Measurements from ENCODE around the gene MLXIP.
"Not testable (repeated sequence)": the region's sequence is repeated elsewhere in the genome, so short reads cannot be mapped to it uniquely, and the experiment has no call there.

Gene MLXIP

DNA sequence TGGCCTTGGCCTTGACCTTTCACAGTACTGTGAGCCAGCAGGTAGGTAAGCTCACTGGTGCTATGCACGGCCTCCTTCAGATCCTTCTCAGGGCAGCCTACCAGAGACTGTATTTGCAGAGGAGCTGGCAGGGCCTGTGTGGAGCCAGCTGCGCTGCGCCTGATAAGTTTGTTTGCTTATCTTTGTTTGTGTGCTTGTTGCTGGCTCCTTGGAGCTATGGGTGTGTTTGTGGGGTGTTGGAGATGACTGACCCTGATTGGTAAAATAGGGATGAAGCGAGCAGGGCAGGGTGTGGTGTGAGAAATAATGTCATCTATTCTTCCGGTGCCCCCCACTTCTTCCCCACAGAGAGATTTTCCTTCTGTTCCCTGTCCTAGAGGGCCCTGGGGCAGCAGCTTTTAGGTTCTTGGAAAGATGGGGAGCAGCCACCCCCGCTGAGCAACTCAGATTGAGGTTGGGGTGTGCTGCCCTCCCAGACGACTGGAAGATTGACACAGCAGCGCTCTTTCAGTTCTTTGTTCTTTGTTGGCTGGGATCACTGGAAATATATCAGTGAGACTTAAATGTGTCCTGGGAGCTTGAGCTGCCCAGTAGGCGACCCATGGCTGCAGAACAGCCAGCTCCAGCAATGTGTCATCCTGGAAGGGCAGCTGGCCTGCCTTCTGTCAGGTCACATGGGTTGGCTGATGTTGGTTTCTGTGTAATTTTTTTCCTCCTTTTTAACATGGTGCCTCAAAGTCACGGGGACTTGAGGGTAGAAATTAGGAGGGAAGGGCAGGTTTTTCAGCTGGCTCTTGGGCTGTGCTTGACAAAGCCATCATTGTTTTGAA lies 19.6 kb downstream of the MLXIP start:
- no peak for DNase-seq

DNA sequence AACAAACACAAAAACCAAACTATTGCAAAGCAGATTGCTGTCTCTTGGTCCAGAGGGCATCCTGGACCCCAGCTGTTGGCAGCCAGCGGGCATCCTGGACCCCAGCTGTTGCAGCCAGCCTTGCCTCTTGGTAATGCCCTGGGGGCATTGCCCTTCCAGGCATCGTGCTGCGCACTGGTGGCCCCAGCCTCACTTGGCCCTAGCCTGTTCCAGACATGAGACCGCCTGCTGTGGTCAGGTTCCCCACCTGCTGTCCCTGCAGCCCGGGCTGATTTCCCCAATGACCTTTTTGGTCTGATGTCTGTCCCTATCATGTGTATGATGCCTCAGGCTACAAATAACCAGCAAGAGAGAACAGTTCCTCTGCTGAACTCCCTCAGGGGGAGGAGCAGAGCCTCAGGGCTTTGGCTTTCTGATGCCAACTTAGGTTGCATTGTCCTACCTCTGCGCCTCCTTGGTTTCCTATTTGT lies 20.8 kb downstream of the MLXIP start:
- no peak for DNase-seq

DNA sequence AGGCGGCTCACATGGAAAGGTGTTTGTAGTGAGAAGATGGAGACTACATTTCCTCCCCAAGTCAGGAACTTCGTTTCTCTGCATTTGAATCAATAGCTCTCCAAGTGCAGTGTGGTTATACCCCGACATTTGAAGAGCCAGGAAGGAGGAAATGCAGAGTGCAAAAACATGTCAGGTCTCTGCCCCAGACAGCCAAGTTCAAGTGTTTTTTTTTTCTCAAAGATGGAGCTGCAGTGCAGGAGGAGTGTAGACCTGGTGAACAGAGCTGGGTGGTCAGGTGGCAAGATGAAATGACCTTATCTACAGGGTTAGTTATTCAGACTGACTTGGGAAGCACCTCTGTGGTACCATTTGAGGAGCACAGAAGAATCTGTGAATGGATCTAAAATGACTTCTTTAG lies 21.3 kb downstream of the MLXIP start:
- no peak for DNase-seq

DNA sequence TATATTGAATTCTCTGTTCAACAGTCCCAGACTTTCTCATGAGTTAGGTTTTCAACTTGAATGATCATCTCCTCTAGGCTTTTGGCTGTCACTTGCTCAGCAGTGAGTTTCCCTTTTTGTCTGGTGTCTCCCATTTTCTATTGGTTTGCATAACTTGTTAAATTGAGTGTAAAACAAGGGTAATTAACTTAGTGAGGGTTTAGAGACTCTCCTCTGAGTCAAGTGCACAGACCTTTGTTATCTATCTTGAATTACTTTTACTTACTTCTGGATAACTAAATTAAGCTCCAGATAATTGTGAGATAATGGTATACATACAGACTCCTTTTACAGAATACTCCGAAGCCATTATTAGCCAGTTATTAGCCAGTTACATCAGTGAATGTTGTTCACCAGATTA lies 22.0 kb downstream of the MLXIP start:
- no peak for DNase-seq

DNA sequence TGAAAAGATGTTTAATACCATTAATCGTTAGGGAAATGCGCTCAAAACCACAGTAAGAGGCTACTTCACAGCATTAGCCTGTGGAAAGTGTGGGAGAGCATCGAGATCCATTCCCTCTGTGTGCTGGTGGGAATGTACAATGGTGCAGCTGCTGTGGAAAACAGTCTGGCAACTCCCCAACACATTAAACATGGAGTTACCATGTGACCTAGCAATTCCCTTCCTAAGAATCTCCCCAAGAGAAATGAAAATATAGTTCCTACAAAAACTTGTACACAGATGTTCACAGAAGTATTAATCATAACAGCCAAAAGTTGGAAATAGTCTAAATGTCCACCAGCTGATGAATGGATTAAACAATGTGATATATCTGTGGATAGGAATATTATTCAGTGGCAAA lies 23.8 kb downstream of the MLXIP start:
- DNase-seq, result no peak

DNA sequence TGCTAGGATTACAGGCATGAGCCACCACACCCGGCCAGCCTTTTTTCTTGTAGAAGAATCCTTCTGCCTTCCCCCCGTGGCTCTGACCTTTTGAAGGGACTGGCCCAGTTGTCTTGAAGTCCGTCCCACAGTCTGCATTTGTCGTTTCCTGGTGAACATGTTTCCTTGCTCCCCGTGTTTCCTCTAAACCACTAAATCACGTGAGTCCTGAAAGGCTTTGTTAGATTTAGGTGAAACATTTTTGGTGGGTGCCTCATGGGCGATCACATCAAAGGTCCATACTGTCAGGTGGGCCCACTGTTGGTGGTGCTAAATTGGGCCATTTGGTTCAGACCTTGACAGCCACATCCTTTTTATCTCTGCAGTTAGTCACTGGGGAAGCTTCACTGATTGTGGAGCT lies 26.3 kb downstream of the MLXIP start:
- DNase-seq, result no peak

DNA sequence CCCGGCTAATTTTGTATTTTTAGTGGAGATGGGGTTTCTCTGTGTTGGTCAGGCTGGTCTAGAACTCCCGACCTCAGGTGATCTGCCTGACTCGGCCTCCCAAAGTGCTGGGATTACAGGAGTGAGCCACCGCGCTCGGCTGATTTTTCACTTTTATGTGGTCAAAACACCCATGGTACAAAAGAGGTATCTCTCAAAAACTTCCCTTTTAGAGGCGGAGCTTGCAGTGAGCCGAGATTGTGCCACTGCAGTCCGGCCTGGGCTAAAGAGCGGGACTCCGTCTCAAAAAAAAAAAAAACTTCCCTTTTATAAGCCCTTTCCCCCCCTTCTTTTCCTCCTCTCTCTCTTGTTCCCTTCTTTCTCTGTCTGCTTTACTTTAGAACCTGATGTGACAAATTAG lies 26.9 kb downstream of the MLXIP start:
- DNase-seq, result not testable (repeated sequence)

DNA sequence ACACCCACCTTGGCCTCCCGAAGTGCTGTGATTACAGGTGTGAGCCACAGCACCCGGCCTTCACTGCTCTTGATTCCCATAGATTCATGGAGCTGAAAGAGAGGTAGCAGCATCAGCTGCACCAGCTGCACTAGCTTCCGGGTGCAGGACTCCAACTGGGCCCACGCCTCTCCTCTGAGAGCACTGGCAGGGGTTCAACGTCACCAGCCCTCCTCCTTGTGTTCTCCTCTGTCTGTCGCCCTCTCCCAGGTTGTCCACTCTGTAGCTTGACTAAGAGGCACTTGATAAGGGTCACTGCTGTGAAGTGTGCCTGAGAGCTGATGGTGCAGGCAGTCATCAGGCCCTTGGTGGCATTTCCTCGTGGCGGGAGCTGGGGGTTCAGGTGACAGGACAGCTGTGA lies 28.3 kb downstream of the MLXIP start:
- no peak for DNase-seq

DNA sequence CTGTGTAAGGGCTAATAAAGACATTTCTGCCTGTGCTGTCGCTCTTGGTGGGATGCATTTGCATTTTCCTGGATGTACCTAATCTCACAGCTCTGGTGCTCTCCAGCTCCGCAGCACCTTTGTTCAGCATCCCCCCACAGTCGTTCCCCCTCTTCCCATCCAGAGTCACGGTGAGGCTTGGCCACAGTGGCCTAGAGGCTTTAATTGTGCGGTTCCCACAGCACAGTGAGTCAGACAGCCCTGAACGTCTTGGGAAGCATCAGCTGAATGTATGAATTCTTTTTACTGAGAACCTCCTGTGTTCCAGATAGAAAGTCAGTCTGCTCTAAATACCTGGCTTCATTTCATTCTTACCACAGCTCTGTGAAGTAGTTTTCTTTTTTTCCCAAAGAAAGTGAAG lies 28.7 kb downstream of the MLXIP start:
- no peak for DNase-seq

DNA sequence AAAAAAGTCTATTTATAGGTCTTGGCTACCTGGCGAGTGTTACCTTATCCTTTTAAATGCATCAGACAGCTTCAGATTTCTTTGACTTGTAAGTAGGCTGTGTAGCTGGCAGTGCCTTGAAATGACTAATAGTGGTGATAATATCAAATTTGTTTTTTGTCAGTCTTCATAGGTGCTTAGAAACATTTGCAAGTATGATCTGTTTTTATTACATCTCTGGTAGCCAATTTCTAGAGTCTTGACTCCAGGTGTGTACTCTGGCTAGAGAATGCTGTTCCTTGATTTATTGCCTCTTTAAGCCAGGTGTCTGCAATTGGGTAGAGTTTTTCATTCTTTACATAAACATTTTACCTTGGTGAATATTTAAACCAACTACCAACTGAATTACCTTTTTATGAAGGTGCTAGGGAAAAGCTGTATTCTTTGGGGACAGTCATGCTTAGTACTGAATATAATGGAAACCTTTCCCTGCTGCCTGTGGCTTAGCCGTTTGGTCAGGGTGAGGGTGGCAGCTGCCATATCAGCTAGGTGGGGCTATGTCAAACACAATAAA lies 32.6 kb downstream of the MLXIP start:
- DNase-seq, result no peak

DNA sequence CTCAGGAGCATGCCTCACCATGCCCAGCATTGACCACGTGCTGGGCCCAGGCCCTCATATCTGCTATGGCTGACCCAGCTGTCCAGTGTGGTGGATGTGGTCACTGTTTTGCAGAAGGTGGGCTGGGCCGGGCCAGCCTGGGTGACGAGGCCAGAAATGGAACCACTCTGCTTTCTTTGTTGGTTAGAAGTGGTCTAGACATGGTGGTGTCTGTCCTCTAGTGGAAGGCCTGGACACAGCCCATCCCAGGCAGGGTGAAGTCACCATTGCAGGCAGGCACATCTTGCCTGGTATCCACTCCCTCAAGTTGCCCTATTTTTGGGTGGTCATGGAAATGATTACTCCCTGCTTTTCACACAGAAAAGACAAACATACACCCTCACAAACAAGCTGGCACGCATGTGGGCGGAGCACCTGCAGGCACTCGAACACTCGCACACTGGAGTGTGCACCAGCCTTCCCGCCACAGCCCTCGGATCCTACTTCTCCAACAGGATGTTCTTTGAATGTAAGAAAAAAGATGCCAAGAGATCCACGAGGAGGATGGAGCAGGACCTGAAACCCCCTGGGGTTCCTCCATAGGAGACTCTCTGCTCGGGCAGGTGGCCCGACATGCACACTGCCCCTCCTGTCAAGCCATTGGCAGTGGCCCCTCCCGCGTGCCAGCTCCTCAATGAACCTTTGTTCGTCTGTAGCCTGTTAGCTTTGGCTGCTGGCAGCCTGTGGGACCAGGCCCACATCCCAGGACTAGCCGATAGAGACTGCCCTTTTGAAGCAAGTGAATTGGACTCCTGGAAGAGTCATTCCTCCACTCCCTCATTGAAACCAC lies 38.4 kb downstream of the MLXIP start:
- DNase-seq, result no peak

DNA sequence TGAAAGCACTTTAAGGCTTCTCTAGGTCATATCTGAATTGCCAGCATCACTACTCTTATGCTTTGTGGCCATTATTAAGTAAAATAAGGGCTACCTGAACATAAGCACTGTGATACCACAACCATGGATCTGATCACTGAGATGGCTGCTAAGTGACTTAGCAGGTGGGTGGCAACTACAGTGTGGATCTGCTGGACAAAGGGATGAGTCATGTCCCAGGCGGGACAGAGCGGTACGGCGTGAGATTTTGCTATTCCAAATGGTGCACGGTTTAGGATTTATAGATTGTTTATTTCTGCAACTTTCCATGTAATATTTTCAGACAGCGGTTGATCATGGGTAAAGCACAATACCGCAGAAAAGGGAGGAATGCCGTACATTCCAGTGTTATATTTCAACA lies 39.4 kb downstream of the MLXIP start:
- DNase-seq, result no peak

DNA sequence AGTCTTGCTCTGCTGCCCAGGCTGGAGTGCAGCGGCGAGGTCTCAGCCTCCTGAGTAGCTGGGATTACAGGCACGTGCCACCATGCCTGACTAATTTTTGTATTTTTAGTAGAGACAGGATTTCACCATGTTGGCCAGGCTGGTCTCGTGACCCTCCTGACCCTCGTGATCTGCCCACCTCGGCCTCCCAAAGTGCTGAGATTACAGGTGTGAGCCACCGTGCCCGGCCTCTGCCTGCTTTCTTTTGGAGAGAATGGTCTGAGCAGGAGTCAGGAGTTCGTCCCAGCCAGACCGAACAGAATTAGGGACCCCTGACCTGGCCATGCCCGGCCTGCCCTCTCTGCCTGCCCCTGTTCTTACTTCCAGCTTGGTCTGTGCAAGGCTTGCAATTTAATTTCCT lies 42.8 kb downstream of the MLXIP start:
- DNase-seq, result not testable (repeated sequence)

DNA sequence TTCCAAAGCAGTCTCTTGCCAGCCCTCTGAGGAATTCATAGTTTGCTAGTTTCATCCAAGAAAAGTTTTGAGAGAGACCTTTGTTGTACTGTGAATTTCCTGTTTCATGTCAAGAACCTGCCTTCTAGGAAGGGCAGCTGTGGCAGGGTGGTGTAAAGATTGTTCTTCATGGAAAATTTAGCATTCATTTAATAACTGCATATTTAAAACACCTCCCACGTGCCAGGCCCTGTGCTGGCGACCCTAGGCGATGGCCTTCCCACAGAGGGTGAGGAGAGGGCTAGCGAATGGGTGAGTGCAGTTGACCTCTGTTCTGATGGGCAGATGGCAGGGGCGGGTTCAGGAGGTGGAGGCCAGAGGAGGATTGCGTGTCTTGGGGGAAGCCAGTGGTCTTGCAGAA lies 43.2 kb downstream of the MLXIP start:
- no peak for DNase-seq

DNA sequence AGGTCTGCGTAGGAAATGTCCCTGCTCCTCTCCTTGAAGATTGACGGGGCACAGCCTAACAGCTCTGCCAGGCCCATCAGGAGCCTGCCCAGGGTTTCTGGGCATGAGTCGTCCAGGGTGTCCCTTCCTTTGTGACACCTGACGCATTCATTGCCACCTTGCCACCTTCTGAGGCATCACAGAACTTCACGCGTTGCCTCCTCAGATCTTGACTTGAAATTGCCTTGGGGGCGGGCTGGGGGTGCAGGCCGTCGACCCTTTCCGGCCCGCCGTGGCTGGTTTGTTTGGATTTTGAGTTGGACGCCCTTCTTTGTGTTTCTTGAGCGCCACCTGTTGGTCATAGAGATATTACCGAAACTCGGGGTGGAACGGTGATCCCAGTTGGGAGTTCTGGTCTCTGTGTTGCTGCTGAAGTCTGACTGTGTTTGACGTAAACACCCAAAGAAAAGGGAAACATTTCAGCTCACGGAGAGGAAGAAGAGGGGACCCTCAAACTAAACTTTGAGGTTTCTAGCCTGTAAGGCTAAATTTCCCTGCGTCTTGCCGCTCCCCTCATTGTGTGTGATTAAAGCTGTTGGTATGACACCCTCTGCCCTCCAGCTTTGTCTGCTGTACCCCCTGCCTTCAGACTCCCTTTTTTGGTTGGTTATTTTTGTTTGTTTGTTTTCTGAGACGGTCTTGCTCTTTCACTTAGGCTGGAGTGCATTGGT lies 44.6 kb downstream of the MLXIP start:
- peak; percentile 12 for DNase-seq

DNA sequence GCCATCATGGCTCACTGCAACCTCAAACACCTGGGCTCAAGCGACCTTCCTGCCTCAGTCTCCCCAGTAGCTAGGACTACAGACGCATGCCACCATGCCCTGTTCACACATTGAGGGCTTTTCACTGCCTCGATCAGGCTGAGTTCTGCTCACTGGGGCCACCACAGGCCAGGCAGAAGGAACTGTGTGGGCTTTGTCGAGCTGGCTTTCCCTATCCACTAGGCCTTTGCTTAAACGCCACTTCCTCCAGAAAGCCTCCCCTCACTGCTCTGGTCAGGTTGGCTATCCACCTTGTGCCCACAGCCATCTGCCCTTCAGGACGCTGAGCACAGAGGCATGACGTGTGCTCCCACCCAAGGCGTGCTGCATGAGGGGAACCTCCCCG lies 45.2 kb downstream of the MLXIP start:
- no peak for DNase-seq

DNA sequence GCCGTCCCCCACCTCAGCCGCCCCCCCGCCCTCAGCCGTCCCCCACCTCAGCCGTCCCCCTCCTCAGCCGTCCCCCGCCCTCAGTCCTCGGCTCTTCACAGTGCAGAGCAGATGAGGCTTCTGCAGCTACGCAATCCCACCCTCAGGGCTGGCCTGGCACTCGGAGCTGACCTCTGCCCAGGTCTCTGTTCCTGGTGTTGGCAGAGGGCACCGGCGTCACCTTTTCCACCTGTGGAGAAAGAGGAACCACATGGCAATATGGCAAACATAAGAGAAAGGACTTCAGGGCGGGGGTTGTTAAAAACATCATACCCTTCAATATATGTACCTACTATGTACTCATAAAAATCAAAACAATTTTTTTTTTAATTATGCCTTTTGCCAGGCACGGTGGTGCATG lies 45.8 kb downstream of the MLXIP start:
- DNase-seq, result no peak

DNA sequence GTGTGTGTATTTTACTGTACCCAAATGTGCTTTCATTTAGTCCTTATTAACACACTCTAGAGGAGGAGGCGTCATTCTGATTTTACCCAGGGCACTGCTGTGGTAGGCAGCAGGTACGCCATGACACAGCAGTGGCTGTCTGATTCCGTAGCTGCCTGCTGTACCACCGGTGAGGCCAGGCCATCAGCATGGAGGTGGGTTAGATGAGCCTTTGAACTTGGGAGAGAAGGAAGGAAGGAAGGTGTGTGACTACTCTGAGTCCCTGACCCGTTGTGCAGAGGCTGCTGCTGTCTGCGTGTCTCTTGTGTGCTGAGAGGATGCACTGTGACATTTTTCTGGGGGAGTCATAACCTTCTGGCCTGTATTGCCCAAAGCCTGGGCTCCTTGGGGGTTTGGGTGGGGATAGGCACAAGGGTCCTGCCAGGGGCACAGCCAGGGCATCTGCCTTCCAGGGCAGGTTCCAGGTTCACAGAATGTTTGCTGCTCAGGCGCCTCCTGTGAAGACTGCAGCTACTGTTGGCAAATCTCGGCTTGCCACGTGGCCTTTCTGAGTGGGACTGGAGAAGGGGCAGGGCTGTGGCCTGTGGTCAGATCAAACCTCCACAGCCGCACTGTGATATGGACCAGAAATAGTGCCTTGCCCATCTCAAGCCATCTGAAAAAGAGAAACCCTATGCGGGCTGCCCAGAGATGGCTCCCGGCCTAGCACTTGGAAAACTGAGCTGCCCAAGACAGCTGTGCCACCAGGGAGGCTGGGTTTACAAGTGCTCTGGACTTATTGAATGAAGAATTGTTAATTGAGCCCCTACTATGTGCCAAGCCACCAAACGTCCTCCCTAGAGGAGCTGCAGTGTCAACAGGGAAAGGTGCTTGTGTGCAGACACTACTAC lies 47.1 kb downstream of the MLXIP start:
- DNase-seq, result no peak

DNA sequence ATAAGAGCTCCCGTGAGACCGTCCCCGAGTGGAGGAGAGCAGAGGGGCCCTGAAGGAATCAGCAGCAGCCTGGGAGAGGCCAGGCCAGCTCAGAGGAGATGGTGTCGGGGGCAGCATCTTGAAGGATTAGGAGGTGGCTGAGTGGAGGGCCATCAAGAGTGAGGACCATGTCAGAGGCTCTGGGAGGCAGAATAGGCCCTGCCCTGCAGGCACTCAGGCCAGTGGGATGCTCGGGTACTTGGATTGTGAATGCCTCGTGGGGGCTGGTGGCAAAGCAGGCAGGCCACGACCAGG lies 47.7 kb downstream of the MLXIP start:
- DNase-seq, result no peak

DNA sequence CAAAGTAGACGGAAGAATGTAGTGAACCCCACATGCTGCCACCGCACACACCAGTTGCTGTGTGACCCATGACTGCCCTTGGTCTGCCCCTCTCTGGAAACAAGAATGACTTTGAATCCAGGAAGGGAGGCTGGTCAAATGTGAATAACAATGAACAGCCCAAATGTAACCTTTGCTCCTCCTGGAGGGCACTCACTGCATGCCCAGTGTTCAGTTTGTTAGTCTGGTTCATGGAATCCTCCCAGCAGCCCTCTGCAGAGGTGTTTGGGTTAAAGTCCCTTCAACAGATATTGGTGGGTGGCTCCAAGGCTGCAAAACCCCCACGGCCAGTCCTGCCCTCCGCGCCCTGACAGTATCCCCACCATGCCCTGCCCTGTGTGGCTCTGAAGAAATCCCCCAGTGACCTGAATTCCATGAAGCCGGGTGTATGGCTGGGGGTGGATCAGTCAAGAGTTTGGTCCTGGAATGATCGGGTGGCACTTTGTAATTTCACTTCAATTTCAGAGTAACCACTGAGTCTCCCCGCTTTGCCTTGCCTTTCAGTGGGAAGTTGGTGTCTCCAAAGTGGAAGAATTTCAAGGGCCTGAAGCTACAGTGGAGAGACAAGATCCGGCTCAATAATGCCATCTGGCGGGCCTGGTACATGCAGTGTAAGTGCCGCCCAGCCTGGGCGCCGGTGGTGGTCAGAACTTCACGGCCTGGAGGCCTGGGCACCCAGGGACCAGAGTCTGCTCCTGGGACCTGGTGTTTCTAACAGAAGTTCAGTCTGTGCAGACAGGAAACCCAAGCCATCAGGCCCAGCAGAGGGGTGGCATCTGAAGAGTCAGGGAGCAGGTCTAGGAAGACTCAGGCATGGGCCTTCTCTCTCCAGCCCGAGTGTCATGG lies 48.4 kb downstream of the MLXIP start:
- no peak for DNase-seq

DNA sequence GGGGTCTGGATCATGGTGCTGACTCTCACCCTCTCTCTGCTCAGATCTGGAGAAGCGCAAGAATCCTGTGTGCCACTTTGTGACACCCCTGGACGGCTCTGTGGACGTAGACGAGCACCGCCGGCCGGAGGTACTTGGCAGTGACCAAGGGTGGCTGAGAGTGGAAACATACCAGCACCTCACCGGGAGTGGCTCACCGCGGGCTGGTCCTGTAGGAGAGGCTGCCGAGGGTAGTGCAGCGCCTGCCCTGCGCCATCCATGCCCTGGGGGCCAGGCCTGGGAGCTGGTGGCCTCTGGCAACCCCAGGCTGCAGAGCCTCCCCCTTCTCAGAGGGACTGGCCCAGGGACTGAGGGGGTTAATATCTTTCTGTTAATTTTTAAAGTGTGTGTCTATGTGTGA lies 49.3 kb downstream of the MLXIP start:
- no peak for DNase-seq
